TTC549 (cell line): ENCODE results near the gene MAPK6.

Experiments used
- FAIRE-seq: peaks from 2 replicates; lab custom pipeline; 2012; peaks lifted over from hg19 to GRCh38; lab: Jason Lieb, UNC

Gene MAPK6

GRCh38 chr15:52103217-52104207, 84.5 kb downstream of the MAPK6 start:
- no peak for FAIRE-seq

GRCh38 chr15:52104532-52105004, 85.5 kb downstream of the MAPK6 start:
- FAIRE-seq: no peak

GRCh38 chr15:52105846-52106245, 86.8 kb downstream of the MAPK6 start:
- no peak for FAIRE-seq

- no peak for FAIRE-seq
Measured at GRCh38 chr15:52106641-52107040, 87.6 kb downstream of the MAPK6 start.

GRCh38 chr15:52107238-52107637, 88.2 kb downstream of the MAPK6 start:
- FAIRE-seq: no peak

GRCh38 chr15:52109559-52110451, 90.8 kb downstream of the MAPK6 start:
- FAIRE-seq: no peak

- no peak for FAIRE-seq
Measured at GRCh38 chr15:52111517-52112202, 92.6 kb downstream of the MAPK6 start.

- FAIRE-seq: no peak
Measured at GRCh38 chr15:52112203-52112750, 93.3 kb downstream of the MAPK6 start.

GRCh38 chr15:52113235-52113634, 94.2 kb downstream of the MAPK6 start:
- no peak for FAIRE-seq

- no peak for FAIRE-seq
Measured at GRCh38 chr15:52113708-52114107, 94.7 kb downstream of the MAPK6 start.

GRCh38 chr15:52114261-52115055, 95.4 kb downstream of the MAPK6 start:
- FAIRE-seq: no peak

GRCh38 chr15:52115598-52116427, 96.8 kb downstream of the MAPK6 start:
- no peak for FAIRE-seq
